Osteoblast (primary cell): ENCODE results near the gene STIL. TPM values are rescaled to one million over a fixed set of nuclear protein-coding genes. Genes with fewer than 3 reads are reported as not detected.

Source experiments
- DNase-seq: peaks from one replicate; pipeline ENCODE4 v3.0.0; 2011; ENCODE audit warnings: low spot score, mixed read lengths; ENCODE audit not compliant: insufficient read length; ENCODE audit errors: missing footprints
- H2AFZ ChIP-seq: 2 replicates; pipeline ENCODE4 v1.6.0; 2011; ENCODE audit warnings: mild to moderate bottlenecking, low read length
- H3K27ac ChIP-seq: 2 replicates; pipeline ENCODE4 v1.5.1; 2011; ENCODE audit warnings: mild to moderate bottlenecking, low read depth, low read length, moderate library complexity
- H3K27me3 ChIP-seq: 2 replicates; pipeline ENCODE4 v1.6.0; 2012; ENCODE audit warnings: mild to moderate bottlenecking, control low read depth, inconsistent platforms, low read length, moderate library complexity; ENCODE audit not compliant: insufficient read depth
- H3K36me3 ChIP-seq: 2 replicates; pipeline ENCODE4 v1.5.1; 2011; ENCODE audit warnings: mild to moderate bottlenecking, low read length, control low read depth, moderate library complexity; ENCODE audit not compliant: insufficient read depth
- H3K4me1 ChIP-seq: 2 replicates; pipeline ENCODE4 v1.5.1; 2011; ENCODE audit warnings: mild to moderate bottlenecking, low read length, control low read depth, moderate library complexity; ENCODE audit not compliant: insufficient read depth
- H3K4me2 ChIP-seq: 2 replicates; pipeline ENCODE4 v1.6.0; 2011; ENCODE audit warnings: mild to moderate bottlenecking, low read length; ENCODE audit not compliant: insufficient read depth
- H3K4me3 ChIP-seq: fragments of 200-600 bp; sonication (generic); 3 replicates; pipeline ENCODE4 v1.5.1; 2012; ENCODE audit warnings: mild to moderate bottlenecking, low read length, inconsistent platforms; ENCODE audit not compliant: insufficient read depth
- H3K79me2 ChIP-seq: 2 replicates; pipeline ENCODE4 v1.6.0; 2012; ENCODE audit warnings: mild to moderate bottlenecking, low read length, control low read depth, inconsistent platforms; ENCODE audit not compliant: insufficient read depth
- H3K9me3 ChIP-seq: 2 replicates; pipeline ENCODE4 v1.5.1; 2011; ENCODE audit warnings: low read depth, low read length, control low read depth
- H4K20me1 ChIP-seq: 2 replicates; pipeline ENCODE4 v1.6.0; 2012; ENCODE audit warnings: mild to moderate bottlenecking, low read length, control low read depth; ENCODE audit not compliant: insufficient read depth
- CTCF ChIP-seq: IDR thresholded peaks from 2 replicates; pipeline ENCODE4 v1.5.1; 2011; ENCODE audit warnings: mild to moderate bottlenecking, low read depth, low read length, moderate library complexity; ENCODE audit errors: extremely low read depth
- total RNA-seq: library from RNA; depleted of rRNA; stranded (reverse); fragments of >200 nt; gene quantifications from 2 replicates; pipeline ENCODE4 v1.2.3, GENCODE V29; 2012

The STIL gene
- total RNA-seq, 1 donor: 4.0 TPM

- H3K79me2 ChIP-seq: peaks cover 15% of the 10 kb centered on the region
- no peak for DNase-seq
- peaks cover 14% of the 10 kb centered on the region for H3K4me1 ChIP-seq
These were observed 16.3 kb upstream of the STIL start for GRCh38 chr1:47330212-47330611.

GRCh38 chr1:47328992-47329391 is 15.0 kb upstream of the STIL start:
- Histone ChIP-seq H3K27ac (no peak overlapping the region), H3K4me2 (no peak overlapping the region), H2AFZ (no peak overlapping the region), H3K4me3 (no peak overlapping the region), H3K27me3 (no peaks in the 10 kb centered on the region), H3K36me3 (no peaks in the 10 kb centered on the region), H3K9me3 (no peaks in the 10 kb centered on the region), H4K20me1 (no peaks in the 10 kb centered on the region), H3K4me1 (peaks cover 8% of the 10 kb centered on the region), H3K79me2 (peaks cover 8% of the 10 kb centered on the region)
- DNase-seq: peak; percentile 29
- no peak for TF ChIP-seq CTCF

More at GRCh38 chr1:47330212-47330611, 16.3 kb upstream of the STIL start:
- H4K20me1 ChIP-seq: no peaks in the 10 kb centered on the region
- H2AFZ ChIP-seq: no peak overlapping the region
- H3K27ac ChIP-seq: no peak overlapping the region
- no peaks in the 10 kb centered on the region for H3K27me3 ChIP-seq
- H3K36me3 ChIP-seq: no peaks in the 10 kb centered on the region
- no peak for TF ChIP-seq CTCF
- H3K4me2 ChIP-seq: no peak overlapping the region
- H3K9me3 ChIP-seq: no peaks in the 10 kb centered on the region
- H3K4me3 ChIP-seq: no peak overlapping the region

GRCh38 chr1:47326271-47326670 is 12.3 kb upstream of the STIL start:
- no peaks in the 10 kb centered on the region for H3K27me3 ChIP-seq
- H4K20me1 ChIP-seq: no peaks in the 10 kb centered on the region
- no peaks in the 10 kb centered on the region for H3K36me3 ChIP-seq
- H3K4me3 ChIP-seq: no peak overlapping the region
- no peak overlapping the region for H2AFZ ChIP-seq
- no peaks in the 10 kb centered on the region for H3K79me2 ChIP-seq
- H3K4me1 ChIP-seq: no peaks in the 10 kb centered on the region
- no peak overlapping the region for H3K4me2 ChIP-seq
- no peak for TF ChIP-seq CTCF
- DNase-seq: no peak
- H3K27ac ChIP-seq: no peak overlapping the region
- H3K9me3 ChIP-seq: no peaks in the 10 kb centered on the region

GRCh38 chr1:47325528-47325927 is 11.6 kb upstream of the STIL start:
- no peak overlapping the region for H3K4me2 ChIP-seq
- TF ChIP-seq CTCF: no peak
- H3K4me3 ChIP-seq: no peak overlapping the region
- no peak overlapping the region for H3K27ac ChIP-seq
- no peaks in the 10 kb centered on the region for H3K79me2 ChIP-seq
- H3K4me1 ChIP-seq: no peaks in the 10 kb centered on the region
- H3K36me3 ChIP-seq: no peaks in the 10 kb centered on the region
- H4K20me1 ChIP-seq: no peaks in the 10 kb centered on the region
- DNase-seq: no peak
- H3K27me3 ChIP-seq: no peaks in the 10 kb centered on the region
- H3K9me3 ChIP-seq: no peaks in the 10 kb centered on the region
- H2AFZ ChIP-seq: no peak overlapping the region
